WTC11 (cell line): ENCODE data around the gene RNF152. TPM values are rescaled to one million over a fixed set of nuclear protein-coding genes. Genes with fewer than 3 reads are reported as not detected.

Experiments
- ATAC-seq: fragments of 200-7000 bp; cut with Tn5 transposase; 2 replicates; pipeline ENCODE4 v1.10.0; 2021; ENCODE audit warnings: mild to moderate bottlenecking, moderate library complexity
- Bru-seq: library from RNA; stranded (reverse); fragments of 400-500 nt; gene quantifications from one replicate; lab custom pipeline; 2021; lab: Mats Ljungman, UMichigan
- CTCF ChIA-PET: fragments of 300-600 bp; sonication (Branson Sonifier 250); formaldehyde crosslinking; loops from one replicate; lab custom pipeline; 2021; ENCODE audit warnings: antibody characterized with exemption; lab: Charles Lee
- POLR2A ChIA-PET: fragments of 350-600 bp; sonication (Branson Sonifier 250); formaldehyde crosslinking; loops from one replicate; lab custom pipeline; 2021; ENCODE audit warnings: antibody characterized with exemption; lab: Charles Lee
- DNase-seq: peaks from one replicate; pipeline ENCODE4 v3.0.0; 2021; ENCODE audit warnings: low spot score
- H3K27ac Mint-ChIP-seq: 2 replicates; pipeline ENCODE4 v1.8.0; 2021; ENCODE audit warnings: mixed read lengths
- H3K27me3 Mint-ChIP-seq: 2 replicates; pipeline ENCODE4 v1.8.0; 2021; ENCODE audit warnings: low read depth, mild to moderate bottlenecking, moderate library complexity, mixed read lengths
- H3K36me3 Mint-ChIP-seq: 2 replicates; pipeline ENCODE4 v1.8.0; 2021; ENCODE audit warnings: mixed read lengths
- H3K4me1 Mint-ChIP-seq: 2 replicates; pipeline ENCODE4 v1.8.0; 2022; ENCODE audit warnings: mixed read lengths
- H3K4me3 Mint-ChIP-seq: 2 replicates; pipeline ENCODE4 v1.8.0; 2021; ENCODE audit warnings: mild to moderate bottlenecking, moderate library complexity, mixed read lengths
- H3K9me3 Mint-ChIP-seq: 2 replicates; pipeline ENCODE4 v1.8.0; 2021; ENCODE audit warnings: mixed read lengths
- ARID4B ChIP-seq: sonication (generic); formaldehyde crosslinking; IDR thresholded peaks from 2 replicates; pipeline ENCODE4 v1.8.0; 2023; ENCODE audit warnings: missing genetic modification reagents, mild to moderate bottlenecking, borderline replicate concordance
- ATF1 ChIP-seq: sonication (generic); formaldehyde crosslinking; IDR thresholded peaks from 2 replicates; pipeline ENCODE4 v1.8.1; 2023; ENCODE audit warnings: mild to moderate bottlenecking, moderate library complexity, missing genetic modification reagents
- ATF6 ChIP-seq: sonication (generic); formaldehyde crosslinking; IDR thresholded peaks from 2 replicates; pipeline ENCODE4 v1.8.1; 2023; ENCODE audit warnings: mild to moderate bottlenecking, missing genetic modification reagents
- CBFB ChIP-seq: sonication (generic); formaldehyde crosslinking; IDR thresholded peaks from 2 replicates; pipeline ENCODE4 v1.8.1; 2022; ENCODE audit warnings: mild to moderate bottlenecking, low read depth, missing genetic modification reagents
- FOXJ3 ChIP-seq: sonication (generic); formaldehyde crosslinking; IDR thresholded peaks from 2 replicates; pipeline ENCODE4 v1.9.0; 2021; ENCODE audit warnings: missing genetic modification reagents, mild to moderate bottlenecking, borderline replicate concordance
- FOXK1 ChIP-seq: sonication (generic); formaldehyde crosslinking; IDR thresholded peaks from 2 replicates; pipeline ENCODE4 v1.8.0; 2022; ENCODE audit warnings: mild to moderate bottlenecking, moderate library complexity, missing genetic modification reagents
- FOXP1 ChIP-seq: sonication (generic); formaldehyde crosslinking; IDR thresholded peaks from 2 replicates; pipeline ENCODE4 v1.8.0; 2022; ENCODE audit warnings: missing genetic modification reagents, mild to moderate bottlenecking, moderate library complexity, borderline replicate concordance
- GRHL2 ChIP-seq: fragments of 250-450 bp; sonication (Bioruptor Pico); IDR thresholded peaks from 2 replicates; pipeline ENCODE4 v1.8.0; 2022; ENCODE audit warnings: mild to moderate bottlenecking, moderate library complexity; ENCODE audit not compliant: insufficient replicate concordance, severe bottlenecking
- MXD4 ChIP-seq: fragments of 250-450 bp; sonication (Bioruptor Pico); IDR thresholded peaks from 2 replicates; pipeline ENCODE4 v1.8.0; 2021; ENCODE audit warnings: mild to moderate bottlenecking, moderate library complexity, borderline replicate concordance
- NFE2L1 ChIP-seq: sonication (generic); formaldehyde crosslinking; IDR thresholded peaks from 2 replicates; pipeline ENCODE4 v1.8.1; 2023; ENCODE audit warnings: missing genetic modification reagents
- PRRX2 ChIP-seq: fragments of 250-450 bp; sonication (Bioruptor Pico); IDR thresholded peaks from 2 replicates; pipeline ENCODE4 v1.8.0; 2021; ENCODE audit warnings: mild to moderate bottlenecking
- RELA ChIP-seq: sonication (generic); formaldehyde crosslinking; IDR thresholded peaks from 2 replicates; pipeline ENCODE4 v1.8.1; 2022; ENCODE audit warnings: missing genetic modification reagents, mild to moderate bottlenecking, borderline replicate concordance
- SP1 ChIP-seq: sonication (generic); formaldehyde crosslinking; conservative IDR thresholded peaks from 2 replicates; pipeline ENCODE4 v1.8.1; 2022; ENCODE audit warnings: missing genetic modification reagents
- TCF7 ChIP-seq: sonication (generic); formaldehyde crosslinking; IDR thresholded peaks from 2 replicates; pipeline ENCODE4 v1.8.0; 2022; ENCODE audit warnings: mild to moderate bottlenecking, low read depth, missing genetic modification reagents, moderate library complexity
- ZBTB21 ChIP-seq: sonication (generic); formaldehyde crosslinking; IDR thresholded peaks from 2 replicates; pipeline ENCODE4 v1.8.1; 2023; ENCODE audit warnings: mild to moderate bottlenecking, missing genetic modification reagents, borderline replicate concordance
- ZNF263 ChIP-seq: sonication (generic); formaldehyde crosslinking; IDR thresholded peaks from 2 replicates; pipeline ENCODE4 v1.8.1; 2022; ENCODE audit warnings: low read depth, mild to moderate bottlenecking, moderate library complexity, missing genetic modification reagents
- ZNF425 ChIP-seq: fragments of 250-450 bp; sonication (Bioruptor Pico); conservative IDR thresholded peaks from 2 replicates; pipeline ENCODE4 v1.9.0; 2021; ENCODE audit warnings: mild to moderate bottlenecking
- long read RNA-seq, 3 experiments: library from RNA in 1 of 3; library from capped mRNA in 1 of 3; library from polyadenylated mRNA in 1 of 3; unstranded in 2 of 3; stranded (forward) in 1 of 3; transcript quantifications; one replicate each; pipeline ENCODE4 v2.0.0, GENCODE V29; 2021
- total RNA-seq: library from RNA; stranded (reverse); gene quantifications from 3 replicates; pipeline ENCODE4 v1.2.3, GENCODE V29; 2021
- TF ChIP-seq, protein P1 (sequence below): fragments of 250-450 bp; sonication (Bioruptor Pico); IDR thresholded peaks from 2 replicates; pipeline ENCODE4 v1.9.0; 2021; ENCODE audit warnings: mild to moderate bottlenecking, borderline replicate concordance
- TF ChIP-seq, protein P2 (sequence below): fragments of 250-450 bp; sonication (Bioruptor Pico); IDR thresholded peaks from 2 replicates; pipeline ENCODE4 v1.8.0; 2021; ENCODE audit warnings: mild to moderate bottlenecking
- TF ChIP-seq, protein P3 (sequence below): sonication (generic); formaldehyde crosslinking; IDR thresholded peaks from 2 replicates; pipeline ENCODE4 v1.8.0; 2022; ENCODE audit warnings: mild to moderate bottlenecking, missing genetic modification reagents

Gene RNF152
- total RNA-seq (2.6 to 3.7 TPM (median 2.8 TPM) in 3 replicates), Bru-seq, nascent RNA (percentile 53 among the genes with signal in this experiment)
- long read RNA-seq, experiment 1, partial matches to known transcripts, result 0 of 3 reads
- long read RNA-seq, experiment 1, other reads (novel, unspliced or antisense), result 1 of 3 reads
- long read RNA-seq, experiment 2, result 0 reads
- long read RNA-seq, experiment 3, result 0 reads

GRCh38 chr18:61892683-61893308 is at the start of gene RNF152:
RNF152 (minus strand) TSS chr18:61893007; CDS start chr18:61816463, 76,544 bp downstream.
- Mint-ChIP-seq H3K4me3 (peak within 1 kb of the TSS; percentile 80), H3K4me1 (peaks cover 23% of the 10 kb centered on the region), H3K36me3 (peaks cover 3% of the 10 kb centered on the region; the same call in 1 of the 2 replicates), H3K27ac (no peak within 1 kb of the TSS), H3K9me3 (no peaks in the 10 kb centered on the region), H3K27me3 (peaks cover 56% of the 10 kb centered on the region)
- ATAC-seq, result peak; percentile 51
- ChIA-PET POLR2A (no interaction called here), CTCF (interaction anchor here (1.3 kb wide), 1 partner anchor 239 kb away, joined by 3 read pairs; no protein-coding TSS in a partner anchor)
- DNase-seq, result peak; percentile 53
- no peak for TF ChIP-seq RELA (CRISPR knock-in tag)
- TF ChIP-seq NFE2L1 (CRISPR knock-in tag), result no peak
- TF ChIP-seq, protein P1, sequence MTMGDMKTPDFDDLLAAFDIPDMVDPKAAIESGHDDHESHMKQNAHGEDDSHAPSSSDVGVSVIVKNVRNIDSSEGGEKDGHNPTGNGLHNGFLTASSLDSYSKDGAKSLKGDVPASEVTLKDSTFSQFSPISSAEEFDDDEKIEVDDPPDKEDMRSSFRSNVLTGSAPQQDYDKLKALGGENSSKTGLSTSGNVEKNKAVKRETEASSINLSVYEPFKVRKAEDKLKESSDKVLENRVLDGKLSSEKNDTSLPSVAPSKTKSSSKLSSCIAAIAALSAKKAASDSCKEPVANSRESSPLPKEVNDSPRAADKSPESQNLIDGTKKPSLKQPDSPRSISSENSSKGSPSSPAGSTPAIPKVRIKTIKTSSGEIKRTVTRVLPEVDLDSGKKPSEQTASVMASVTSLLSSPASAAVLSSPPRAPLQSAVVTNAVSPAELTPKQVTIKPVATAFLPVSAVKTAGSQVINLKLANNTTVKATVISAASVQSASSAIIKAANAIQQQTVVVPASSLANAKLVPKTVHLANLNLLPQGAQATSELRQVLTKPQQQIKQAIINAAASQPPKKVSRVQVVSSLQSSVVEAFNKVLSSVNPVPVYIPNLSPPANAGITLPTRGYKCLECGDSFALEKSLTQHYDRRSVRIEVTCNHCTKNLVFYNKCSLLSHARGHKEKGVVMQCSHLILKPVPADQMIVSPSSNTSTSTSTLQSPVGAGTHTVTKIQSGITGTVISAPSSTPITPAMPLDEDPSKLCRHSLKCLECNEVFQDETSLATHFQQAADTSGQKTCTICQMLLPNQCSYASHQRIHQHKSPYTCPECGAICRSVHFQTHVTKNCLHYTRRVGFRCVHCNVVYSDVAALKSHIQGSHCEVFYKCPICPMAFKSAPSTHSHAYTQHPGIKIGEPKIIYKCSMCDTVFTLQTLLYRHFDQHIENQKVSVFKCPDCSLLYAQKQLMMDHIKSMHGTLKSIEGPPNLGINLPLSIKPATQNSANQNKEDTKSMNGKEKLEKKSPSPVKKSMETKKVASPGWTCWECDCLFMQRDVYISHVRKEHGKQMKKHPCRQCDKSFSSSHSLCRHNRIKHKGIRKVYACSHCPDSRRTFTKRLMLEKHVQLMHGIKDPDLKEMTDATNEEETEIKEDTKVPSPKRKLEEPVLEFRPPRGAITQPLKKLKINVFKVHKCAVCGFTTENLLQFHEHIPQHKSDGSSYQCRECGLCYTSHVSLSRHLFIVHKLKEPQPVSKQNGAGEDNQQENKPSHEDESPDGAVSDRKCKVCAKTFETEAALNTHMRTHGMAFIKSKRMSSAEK (CRISPR knock-in tag), result no peak
- no peak for TF ChIP-seq ZNF425
- no peak for TF ChIP-seq SP1 (CRISPR knock-in tag)
- TF ChIP-seq ATF1 (CRISPR knock-in tag), result no peak
- no peak for TF ChIP-seq FOXK1 (CRISPR knock-in tag)
- TF ChIP-seq FOXP1 (CRISPR knock-in tag), result no peak
- TF ChIP-seq FOXJ3 (CRISPR knock-in tag), result no peak
- no peak for TF ChIP-seq CBFB (CRISPR knock-in tag)
- TF ChIP-seq GRHL2 (CRISPR knock-in tag), result no peak
- no peak for TF ChIP-seq ATF6 (CRISPR knock-in tag)
- no peak for TF ChIP-seq PRRX2
- TF ChIP-seq ZBTB21, result no peak
- no peak for TF ChIP-seq MXD4 (CRISPR knock-in tag)
- TF ChIP-seq, protein P2, sequence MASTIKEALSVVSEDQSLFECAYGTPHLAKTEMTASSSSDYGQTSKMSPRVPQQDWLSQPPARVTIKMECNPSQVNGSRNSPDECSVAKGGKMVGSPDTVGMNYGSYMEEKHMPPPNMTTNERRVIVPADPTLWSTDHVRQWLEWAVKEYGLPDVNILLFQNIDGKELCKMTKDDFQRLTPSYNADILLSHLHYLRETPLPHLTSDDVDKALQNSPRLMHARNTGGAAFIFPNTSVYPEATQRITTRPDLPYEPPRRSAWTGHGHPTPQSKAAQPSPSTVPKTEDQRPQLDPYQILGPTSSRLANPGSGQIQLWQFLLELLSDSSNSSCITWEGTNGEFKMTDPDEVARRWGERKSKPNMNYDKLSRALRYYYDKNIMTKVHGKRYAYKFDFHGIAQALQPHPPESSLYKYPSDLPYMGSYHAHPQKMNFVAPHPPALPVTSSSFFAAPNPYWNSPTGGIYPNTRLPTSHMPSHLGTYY (CRISPR knock-in tag), result no peak
- TF ChIP-seq ZNF263 (CRISPR knock-in tag), result no peak
- TF ChIP-seq ARID4B (CRISPR knock-in tag), result no peak
- no peak for TF ChIP-seq TCF7 (CRISPR knock-in tag)
- TF ChIP-seq, protein P3, sequence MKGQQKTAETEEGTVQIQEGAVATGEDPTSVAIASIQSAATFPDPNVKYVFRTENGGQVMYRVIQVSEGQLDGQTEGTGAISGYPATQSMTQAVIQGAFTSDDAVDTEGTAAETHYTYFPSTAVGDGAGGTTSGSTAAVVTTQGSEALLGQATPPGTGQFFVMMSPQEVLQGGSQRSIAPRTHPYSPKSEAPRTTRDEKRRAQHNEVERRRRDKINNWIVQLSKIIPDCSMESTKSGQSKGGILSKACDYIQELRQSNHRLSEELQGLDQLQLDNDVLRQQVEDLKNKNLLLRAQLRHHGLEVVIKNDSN (CRISPR knock-in tag), result no peak
